ENCODE results near the gene ZC3H4. TPM values are rescaled to one million over a fixed set of nuclear protein-coding genes. Genes with fewer than 3 reads are reported as not detected.

Gene ZC3H4
- total RNA-seq, 4 donors from 2014 or later: 22.5 to 28.7 (median 24.9) TPM

- 52 to 69% methylated on average over 7 of the region's 8 CpGs for WGBS, 2 donors (ENCODE audit: low coverage in 1 of 2)
- TF ChIP-seq POLR2A (IDR thresholded peaks at IDR 0.05) (no peak), EP300 (IDR thresholded peaks at IDR 0.05) (no peak), POLR2AphosphoS5 (IDR thresholded peaks at IDR 0.05) (no peak), CTCF (IDR thresholded peaks at IDR 0.05) (no peak)
- peak overlapping the region in 3 of 4 donors; percentile 94 to 97 (median 96) for H3K27ac ChIP-seq
- peak overlapping the region in 1 of 2 donors; percentile 65 for H3K4me3 ChIP-seq
- no peaks in the 10 kb centered on the region for H3K9me3 ChIP-seq
- peaks cover 0 to 56% (median 7%) of the 10 kb centered on the region in 3 donors for H3K4me1 ChIP-seq
- ATAC-seq: no peak
- H3K36me3 ChIP-seq: no peaks in the 10 kb centered on the region
- H3K27me3 ChIP-seq: no peaks in the 10 kb centered on the region
Observed at GRCh38 chr19:47130120-47130588, 16.6 kb upstream of the ZC3H4 start.

GRCh38 chr19:47129579-47129978 lies 16.0 kb upstream of the ZC3H4 start:
- Histone ChIP-seq H3K4me3 (no peak overlapping the region), H3K27ac (peak overlapping the region in 1 of 4 donors; percentile 97), H3K36me3 (no peaks in the 10 kb centered on the region), H3K4me1 (peaks cover 2 to 56% (median 10%) of the 10 kb centered on the region in 3 donors), H3K9me3 (no peaks in the 10 kb centered on the region), H3K27me3 (no peaks in the 10 kb centered on the region)
- WGBS, 2 donors (ENCODE audit: low coverage in 1 of 2): 92 to 93% methylated on average over 2 to 4 of the region's 4 CpGs
- TF ChIP-seq EP300 (IDR thresholded peaks at IDR 0.05): no peak
- ATAC-seq: no peak

GRCh38 chr19:47125669-47125938 lies 12.0 kb upstream of the ZC3H4 start:
- peak; percentile 70 for ATAC-seq
- Histone ChIP-seq H3K4me1 (peaks cover 2 to 31% (median 3%) of the 10 kb centered on the region in 3 donors), H3K9me3 (no peaks in the 10 kb centered on the region), H3K27ac (peak overlapping the region; percentile 68 to 79 (median 72)), H3K4me3 (no peak overlapping the region), H3K36me3 (no peaks in the 10 kb centered on the region), H3K27me3 (no peaks in the 10 kb centered on the region)
- peak; percentile 78 for TF ChIP-seq POLR2AphosphoS5 (IDR thresholded peaks at IDR 0.05)
- TF ChIP-seq CTCF (IDR thresholded peaks at IDR 0.05): no peak

GRCh38 chr19:47124937-47125668 lies 11.5 kb upstream of the ZC3H4 start:
- peaks cover 2 to 27% (median 3%) of the 10 kb centered on the region in 3 donors for H3K4me1 ChIP-seq
- ATAC-seq: peak; percentile 83
- 0 to 28% methylated on average over 2 to 6 of the region's 8 CpGs for WGBS, 2 donors (ENCODE audit: low coverage in 1 of 2)

GRCh38 chr19:47123406-47123805 lies 9.8 kb upstream of the ZC3H4 start:
- peaks cover 2 to 24% (median 3%) of the 10 kb centered on the region in 3 donors for H3K4me1 ChIP-seq
- no peak overlapping the region for H3K27ac ChIP-seq
- no peak for ATAC-seq
- H3K4me3 ChIP-seq: no peak overlapping the region
- TF ChIP-seq CTCF (IDR thresholded peaks at IDR 0.05) (no peak), POLR2A (IDR thresholded peaks at IDR 0.05) (no peak), EP300 (IDR thresholded peaks at IDR 0.05) (no peak), POLR2AphosphoS5 (IDR thresholded peaks at IDR 0.05) (no peak)
- 85 to 88% methylated on average over 2 to 6 of the region's 7 CpGs for WGBS, 2 donors (ENCODE audit: low coverage in 1 of 2)
- no peaks in the 10 kb centered on the region for H3K27me3 ChIP-seq
- H3K36me3 ChIP-seq: no peaks in the 10 kb centered on the region
- H3K9me3 ChIP-seq: no peaks in the 10 kb centered on the region

More at GRCh38 chr19:47124937-47125668, 11.5 kb upstream of the ZC3H4 start:
- no peak overlapping the region for H3K4me3 ChIP-seq
- no peaks in the 10 kb centered on the region for H3K9me3 ChIP-seq
- H3K27me3 ChIP-seq: no peaks in the 10 kb centered on the region
- no peaks in the 10 kb centered on the region for H3K36me3 ChIP-seq
- peak overlapping the region; percentile 68 to 79 (median 72) for H3K27ac ChIP-seq
- no peak for TF ChIP-seq POLR2AphosphoS5 (IDR thresholded peaks at IDR 0.05)
- TF ChIP-seq CTCF (IDR thresholded peaks at IDR 0.05): peak in 3 of 4 experiments; percentile 79 to 85 (median 82)
- no peak for TF ChIP-seq POLR2A (IDR thresholded peaks at IDR 0.05)

All from gastroesophageal sphincter (tissue), 4 donors.